Esophagus muscularis mucosa (tissue), 4 donors: ENCODE data around the gene HLX. TPM values are rescaled to one million over a fixed set of nuclear protein-coding genes. Genes with fewer than 3 reads are reported as not detected.

Source experiments
- DNase-seq: peaks from one replicate; pipeline ENCODE4 v3.0.0-alpha.2; 2017; ENCODE audit errors: extremely low spot score
- H3K27ac ChIP-seq, 4 donors: fragments of 200-600 bp; sonication (generic); replicated peaks in 1 of 4; 1 replicate in 3 of 4; 2 replicates in 1 of 4; pipeline ENCODE4 v1.5.1; 2016 to 2019; ENCODE audit warnings: mild to moderate bottlenecking in 1 of 4
- H3K27me3 ChIP-seq, 4 donors: fragments of 200-600 bp; sonication (generic); one replicate each; pipeline versions ENCODE4 v1.5.1 to v1.6.0; 2016 to 2019
- H3K36me3 ChIP-seq, 4 donors: fragments of 200-600 bp; sonication (generic); one replicate each; pipeline ENCODE4 v1.5.1; 2016 to 2019
- H3K4me1 ChIP-seq, 4 donors: fragments of 200-600 bp; sonication (generic); one replicate each; pipeline ENCODE4 v1.5.1; 2016 to 2019
- H3K4me3 ChIP-seq, 4 donors: fragments of 200-600 bp; sonication (generic); 1 replicate in 2 of 4; 2 replicates in 2 of 4; pipeline ENCODE4 v1.5.1; 2016 to 2019; ENCODE audit warnings: mild to moderate bottlenecking in 4 of 4, moderate library complexity in 1 of 4
- H3K9me3 ChIP-seq, 4 donors: fragments of 200-600 bp; sonication (generic); 1 replicate in 3 of 4; 2 replicates in 1 of 4; pipeline ENCODE4 v1.5.1; 2016 to 2019
- CTCF ChIP-seq, 3 experiments: fragments of 200-600 bp in 2 of 3; fragments of 450-650 bp in 1 of 3; sonication (generic) in 2 of 3; IDR thresholded peaks; one replicate each; pipeline ENCODE4 v1.5.1; 2017 to 2019; ENCODE audit warnings: antibody characterized with exemption in 3 of 3, mild to moderate bottlenecking in 2 of 3, moderate library complexity in 1 of 3
- EP300 ChIP-seq: sonication (generic); formaldehyde crosslinking; IDR thresholded peaks from one replicate; pipeline ENCODE4 v1.6.1; 2017; ENCODE audit warnings: antibody characterized with exemption
- POLR2A ChIP-seq: fragments of 450-650 bp; IDR thresholded peaks from one replicate; pipeline ENCODE4 v1.6.1; 2017; ENCODE audit warnings: antibody characterized with exemption, moderate library complexity, mild to moderate bottlenecking, low read depth
- POLR2AphosphoS5 ChIP-seq, 2 donors: sonication (generic); formaldehyde crosslinking; IDR thresholded peaks; one replicate each; pipeline ENCODE4 v1.6.1; 2017; ENCODE audit warnings: antibody characterized with exemption in 2 of 2
- WGBS: methylation state at CpG from one replicate; pipeline ENCODE4 v1.1.5; 2018; 5-methylcytosine and 5-hydroxymethylcytosine counted together
- intact Hi-C: fragments of 100-400 bp; cut with DNase I; formaldehyde crosslinking; loops from one replicate; pipeline ENCODE4 v1.15.1; 2023
- total RNA-seq, 4 donors: library from RNA; depleted of rRNA; stranded (reverse); fragments of >200 nt; gene quantifications; one replicate each; pipeline versions ENCODE4 v1.1.0 to v1.2.1, GENCODE V29; 2016

HLX gene
- total RNA-seq, 4 donors from 2014 or later = 8.7 to 27.3 (median 16.1) TPM

GRCh38 chr1:220914283-220915116 is 35.3 kb downstream of the HLX start:
- Histone ChIP-seq H3K27ac (no peak overlapping the region), H3K27me3 (no peaks in the 10 kb centered on the region), H3K4me1 (peaks cover 0 to 18% (median 14%) of the 10 kb centered on the region in 4 donors), H3K9me3 (no peaks in the 10 kb centered on the region), H3K4me3 (no peak overlapping the region), H3K36me3 (no peaks in the 10 kb centered on the region)
- 81% methylated on average over 6 of the region's 6 CpGs for WGBS
- intact Hi-C loops = no loop called here
- no peak for DNase-seq
- no peak for TF ChIP-seq EP300
- no peak for TF ChIP-seq POLR2AphosphoS5 (IDR thresholded peaks at IDR 0.05)
- no peak for TF ChIP-seq POLR2A
- no peak for TF ChIP-seq CTCF (IDR thresholded peaks at IDR 0.05)

- TF ChIP-seq POLR2A (no peak), POLR2AphosphoS5 (IDR thresholded peaks at IDR 0.05) (no peak), CTCF (IDR thresholded peaks at IDR 0.05) (no peak), EP300 (no peak)
- 82% methylated on average over 4 of the region's 4 CpGs for WGBS
- intact Hi-C loops = no loop called here
Measured at GRCh38 chr1:220915117-220915440, 35.8 kb downstream of the HLX start.

GRCh38 chr1:220915954-220916353 is 36.7 kb downstream of the HLX start:
- no peak overlapping the region for H3K4me3 ChIP-seq
- H3K4me1 ChIP-seq = peaks cover 0 to 18% (median 14%) of the 10 kb centered on the region in 4 donors
- no peak for DNase-seq
- H3K27me3 ChIP-seq = no peaks in the 10 kb centered on the region
- TF ChIP-seq EP300 (no peak), POLR2AphosphoS5 (IDR thresholded peaks at IDR 0.05) (no peak), POLR2A (no peak), CTCF (IDR thresholded peaks at IDR 0.05) (no peak)
- no peak overlapping the region for H3K27ac ChIP-seq
- 77% methylated on average over 1 of the region's 1 CpG for WGBS
- H3K36me3 ChIP-seq = no peaks in the 10 kb centered on the region
- H3K9me3 ChIP-seq = no peaks in the 10 kb centered on the region
- intact Hi-C loops = no loop called here

More at GRCh38 chr1:220915117-220915440, 35.8 kb downstream of the HLX start:
- no peaks in the 10 kb centered on the region for H3K27me3 ChIP-seq
- no peak for DNase-seq
- no peaks in the 10 kb centered on the region for H3K9me3 ChIP-seq
- H3K36me3 ChIP-seq = no peaks in the 10 kb centered on the region
- no peak overlapping the region for H3K27ac ChIP-seq
- peaks cover 0 to 18% (median 14%) of the 10 kb centered on the region in 4 donors for H3K4me1 ChIP-seq
- H3K4me3 ChIP-seq = no peak overlapping the region

- no peak for TF ChIP-seq POLR2AphosphoS5 (IDR thresholded peaks at IDR 0.05)
- no peak for TF ChIP-seq EP300
- no peak for TF ChIP-seq CTCF (IDR thresholded peaks at IDR 0.05)
- TF ChIP-seq POLR2A = no peak
- WGBS = 36% methylated on average over 5 of the region's 5 CpGs
- intact Hi-C loops = no loop called here
- Histone ChIP-seq H3K36me3 (no peaks in the 10 kb centered on the region), H3K27me3 (no peaks in the 10 kb centered on the region), H3K9me3 (no peaks in the 10 kb centered on the region), H3K4me3 (no peak overlapping the region), H3K27ac (no peak overlapping the region), H3K4me1 (peaks cover 0 to 18% (median 14%) of the 10 kb centered on the region in 4 donors)
- DNase-seq = no peak
Measured at GRCh38 chr1:220917101-220917500, 37.9 kb downstream of the HLX start.
